Activated T-helper 1 cell treated with anti-CD3 and anti-CD28 coated beads, Interleukin-12 subunit alpha, Interleukin-12 subunit beta, Interleukin-2, Interleukin-4 antibody, amounts not matched to agents 30 ng/mL and 10 ng/mL and 1 ng/mL, durations not matched to agents 14 hours and 24 hours and 36 hours (primary cell): ENCODE results near the gene PXN. TPM values are rescaled to one million over a fixed set of nuclear protein-coding genes. Genes with fewer than 3 reads are reported as not detected.

Experiments used
- DNase-seq: peaks from one replicate; pipeline ENCODE4 v3.0.0; 2021; ENCODE audit warnings: low spot score
- H3K27ac Mint-ChIP-seq: one replicate; pipeline ENCODE4 v1.8.0; 2021; ENCODE audit warnings: mild to moderate bottlenecking, mixed read lengths
- H3K27me3 Mint-ChIP-seq: one replicate; pipeline ENCODE4 v1.8.0; 2022; ENCODE audit warnings: mild to moderate bottlenecking, moderate library complexity, mixed read lengths; ENCODE audit not compliant: insufficient read depth
- H3K36me3 Mint-ChIP-seq: one replicate; pipeline ENCODE4 v1.8.0; 2021; ENCODE audit warnings: low read depth, mixed read lengths
- H3K4me1 Mint-ChIP-seq: one replicate; pipeline ENCODE4 v1.8.0; 2021; ENCODE audit warnings: low read depth, mixed read lengths
- H3K4me3 Mint-ChIP-seq: one replicate; pipeline ENCODE4 v1.8.0; 2021; ENCODE audit warnings: mild to moderate bottlenecking, moderate library complexity, mixed read lengths
- H3K9me3 Mint-ChIP-seq: one replicate; pipeline ENCODE4 v1.8.0; 2021; ENCODE audit warnings: mixed read lengths
- intact Hi-C: fragments of 100-400 bp; cut with micrococcal nuclease; formaldehyde crosslinking; loops from one replicate; pipeline ENCODE4 v1.15.1; 2024
- total RNA-seq: library from RNA; stranded (reverse); gene quantifications from 2 replicates; pipeline ENCODE4 v1.2.3, GENCODE V29; 2022

The PXN gene
- total RNA-seq, 1 donor from 2014 or later = 57.7 TPM

- no peaks in the 10 kb centered on the region for H3K27me3 Mint-ChIP-seq
- H3K4me1 Mint-ChIP-seq = peaks cover 37% of the 10 kb centered on the region
- intact Hi-C loops = loop anchor here (10.0 kb wide), 1 partner anchor 241 kb away; the partner anchor contains the start of gene SRSF9
- H3K36me3 Mint-ChIP-seq = peaks cover 23% of the 10 kb centered on the region
- no peaks in the 10 kb centered on the region for H3K9me3 Mint-ChIP-seq
- no peak for DNase-seq
- H3K27ac Mint-ChIP-seq = no peak overlapping the region
- H3K4me3 Mint-ChIP-seq = no peak overlapping the region
These were observed 41.8 kb downstream of the PXN start for GRCh38 chr12:120223458-120224303.

- intact Hi-C loops = loop anchor here (10.0 kb wide), 1 partner anchor 242 kb away; the partner anchor contains the start of gene SRSF9
These were observed 43.2 kb downstream of the PXN start for GRCh38 chr12:120222288-120222832.

GRCh38 chr12:120221576-120221900 is 44.0 kb downstream of the PXN start:
- Mint-ChIP-seq H3K36me3 (peaks cover 24% of the 10 kb centered on the region), H3K4me3 (no peak overlapping the region), H3K27ac (no peak overlapping the region), H3K27me3 (no peaks in the 10 kb centered on the region), H3K9me3 (no peaks in the 10 kb centered on the region), H3K4me1 (peaks cover 15% of the 10 kb centered on the region)
- intact Hi-C loops = loop anchor here (10.0 kb wide), 1 partner anchor 243 kb away; the partner anchor contains the start of gene SRSF9
- DNase-seq = no peak

More at GRCh38 chr12:120222288-120222832, 43.2 kb downstream of the PXN start:
- DNase-seq = no peak
- no peak overlapping the region for H3K4me3 Mint-ChIP-seq
- H3K36me3 Mint-ChIP-seq = peaks cover 24% of the 10 kb centered on the region
- H3K27ac Mint-ChIP-seq = no peak overlapping the region
- no peaks in the 10 kb centered on the region for H3K27me3 Mint-ChIP-seq
- no peaks in the 10 kb centered on the region for H3K9me3 Mint-ChIP-seq
- peaks cover 23% of the 10 kb centered on the region for H3K4me1 Mint-ChIP-seq

GRCh38 chr12:120220838-120221575 is 44.5 kb downstream of the PXN start:
- intact Hi-C loops = loop anchor here (10.0 kb wide), 1 partner anchor 244 kb away; the partner anchor contains the start of gene SRSF9

GRCh38 chr12:120218680-120219606 is 46.6 kb downstream of the PXN start:
- peaks cover 35% of the 10 kb centered on the region for H3K36me3 Mint-ChIP-seq
- no peak overlapping the region for H3K4me3 Mint-ChIP-seq
- no peaks in the 10 kb centered on the region for H3K9me3 Mint-ChIP-seq
- H3K4me1 Mint-ChIP-seq = no peaks in the 10 kb centered on the region
- H3K27me3 Mint-ChIP-seq = no peaks in the 10 kb centered on the region
- intact Hi-C loops = no loop called here
- H3K27ac Mint-ChIP-seq = no peak overlapping the region
- DNase-seq = no peak

More at GRCh38 chr12:120220838-120221575, 44.5 kb downstream of the PXN start:
- Mint-ChIP-seq H3K4me3 (no peak overlapping the region), H3K27ac (peak overlapping the region; percentile 14), H3K4me1 (peaks cover 10% of the 10 kb centered on the region), H3K36me3 (peaks cover 25% of the 10 kb centered on the region), H3K27me3 (no peaks in the 10 kb centered on the region), H3K9me3 (no peaks in the 10 kb centered on the region)
- no peak for DNase-seq

- H3K4me3 Mint-ChIP-seq = no peak overlapping the region
- no peaks in the 10 kb centered on the region for H3K27me3 Mint-ChIP-seq
- intact Hi-C loops = no loop called here
- no peaks in the 10 kb centered on the region for H3K4me1 Mint-ChIP-seq
- no peak for DNase-seq
- H3K36me3 Mint-ChIP-seq = peaks cover 30% of the 10 kb centered on the region
- H3K9me3 Mint-ChIP-seq = no peaks in the 10 kb centered on the region
- H3K27ac Mint-ChIP-seq = no peak overlapping the region
These were observed 48.6 kb downstream of the PXN start for GRCh38 chr12:120216742-120217605.

GRCh38 chr12:120215766-120216735 is 49.5 kb downstream of the PXN start:
- DNase-seq = no peak
- Mint-ChIP-seq H3K36me3 (peaks cover 39% of the 10 kb centered on the region), H3K27ac (peak overlapping the region; percentile 19), H3K4me1 (no peaks in the 10 kb centered on the region), H3K27me3 (no peaks in the 10 kb centered on the region), H3K9me3 (no peaks in the 10 kb centered on the region), H3K4me3 (no peak overlapping the region)
- intact Hi-C loops = no loop called here

- Mint-ChIP-seq H3K4me1 (no peaks in the 10 kb centered on the region), H3K27ac (no peak overlapping the region), H3K9me3 (no peaks in the 10 kb centered on the region), H3K27me3 (no peaks in the 10 kb centered on the region), H3K36me3 (peaks cover 34% of the 10 kb centered on the region), H3K4me3 (no peak overlapping the region)
- intact Hi-C loops = no loop called here
- DNase-seq = no peak
These were observed 50.2 kb downstream of the PXN start for GRCh38 chr12:120215357-120215735.

GRCh38 chr12:120214626-120215356 is 50.7 kb downstream of the PXN start:
- H3K4me1 Mint-ChIP-seq = no peaks in the 10 kb centered on the region
- intact Hi-C loops = no loop called here
- no peak overlapping the region for H3K4me3 Mint-ChIP-seq
- no peaks in the 10 kb centered on the region for H3K27me3 Mint-ChIP-seq
- no peaks in the 10 kb centered on the region for H3K9me3 Mint-ChIP-seq
- H3K36me3 Mint-ChIP-seq = peaks cover 32% of the 10 kb centered on the region
- H3K27ac Mint-ChIP-seq = no peak overlapping the region
- DNase-seq = no peak

GRCh38 chr12:120213758-120214157 is 51.8 kb downstream of the PXN start:
- intact Hi-C loops = no loop called here
- Mint-ChIP-seq H3K4me1 (no peaks in the 10 kb centered on the region), H3K27me3 (no peaks in the 10 kb centered on the region), H3K4me3 (no peak overlapping the region), H3K36me3 (peaks cover 30% of the 10 kb centered on the region), H3K9me3 (no peaks in the 10 kb centered on the region), H3K27ac (no peak overlapping the region)
- no peak for DNase-seq
